A673 (cell line): ENCODE data around the gene EXOC3. TPM values are rescaled to one million over a fixed set of nuclear protein-coding genes. Genes with fewer than 3 reads are reported as not detected.

Experiments used
- BruUV-seq: library from RNA; stranded (reverse); fragments of 400-500 nt; replicated peaks from 2 replicates; lab custom pipeline; 2021; lab: Mats Ljungman, UMichigan
- CTCF ChIA-PET: fragments of 300-600 bp; sonication (Branson Sonifier 250); formaldehyde crosslinking; loops from one replicate; lab custom pipeline; 2022; ENCODE audit warnings: antibody characterized with exemption; lab: Charles Lee
- POLR2A ChIA-PET: fragments of 300-600 bp; sonication (Branson Sonifier 250); formaldehyde crosslinking; loops from one replicate; lab custom pipeline; 2022; ENCODE audit warnings: antibody characterized with exemption; ENCODE audit not compliant: low non-redundant PET; lab: Charles Lee
- DNase-seq: peaks from one replicate; pipeline ENCODE4 v3.0.0-alpha.2; 2015; ENCODE audit warnings: low spot score
- H3K27ac ChIP-seq: fragments of 200-600 bp; sonication (generic); 2 replicates; pipeline ENCODE4 v1.5.1; 2016; ENCODE audit warnings: mixed run types, low read depth, mild to moderate bottlenecking, mixed read lengths, antibody characterized with exemption, low read length; ENCODE audit not compliant: poor library complexity, severe bottlenecking
- H3K27me3 ChIP-seq: fragments of 200-600 bp; sonication (generic); replicated peaks from 2 replicates; pipeline ENCODE4 v1.6.1; 2017; ENCODE audit warnings: mixed run types, low read depth, mild to moderate bottlenecking, mixed read lengths, antibody characterized with exemption, low read length; ENCODE audit not compliant: insufficient read depth, poor library complexity
- H3K36me3 ChIP-seq: fragments of 200-600 bp; sonication (generic); 2 replicates; pipeline ENCODE4 v1.6.1; 2016; ENCODE audit warnings: mixed run types, mild to moderate bottlenecking, mixed read lengths, antibody characterized with exemption, low read length; ENCODE audit not compliant: insufficient read depth, poor library complexity, severe bottlenecking
- H3K4me1 ChIP-seq: fragments of 200-600 bp; sonication (generic); 2 replicates; pipeline ENCODE4 v1.6.1; 2017; ENCODE audit warnings: mixed run types, mild to moderate bottlenecking, mixed read lengths, antibody characterized with exemption, low read length; ENCODE audit not compliant: insufficient read depth, poor library complexity, severe bottlenecking
- H3K4me3 ChIP-seq: fragments of 200-600 bp; sonication (generic); 2 replicates; pipeline ENCODE4 v1.5.1; 2016; ENCODE audit warnings: low read depth, mixed run types, mild to moderate bottlenecking, mixed read lengths, low read length; ENCODE audit not compliant: poor library complexity, severe bottlenecking
- H3K9me3 ChIP-seq: fragments of 200-600 bp; sonication (generic); 2 replicates; pipeline ENCODE4 v1.6.1; 2016; ENCODE audit warnings: mixed run types, low read depth, mild to moderate bottlenecking, mixed read lengths, antibody characterized with exemption, low read length; ENCODE audit not compliant: poor library complexity, severe bottlenecking
- EZH2 ChIP-seq: fragments of 200-600 bp; sonication (generic); IDR thresholded peaks from 2 replicates; pipeline ENCODE4 v1.6.1; 2017; ENCODE audit warnings: borderline replicate concordance, low read depth, mild to moderate bottlenecking, mixed read lengths, antibody characterized with exemption, low read length; ENCODE audit not compliant: poor library complexity, severe bottlenecking
- intact Hi-C: fragments of 100-400 bp; cut with micrococcal nuclease; formaldehyde crosslinking; loops from one replicate; pipeline ENCODE4 v1.10.0; 2022; ENCODE audit not compliant: unreplicated experiment
- total RNA-seq: library from RNA; stranded (reverse); gene quantifications from 2 replicates; pipeline ENCODE4 v1.2.3, GENCODE V29; 2021
- TF ChIP-seq, protein P1 (sequence below): fragments of 300-800, 200-600 bp; sonication (generic); conservative IDR thresholded peaks from 2 replicates; pipeline ENCODE4 v1.5.1; 2017; ENCODE audit warnings: low read depth, mild to moderate bottlenecking, antibody characterized with exemption, low read length, moderate library complexity, mixed read lengths

The EXOC3 gene
- total RNA-seq, 1 experiment from 2014 or later = 46.7 TPM

DNA sequence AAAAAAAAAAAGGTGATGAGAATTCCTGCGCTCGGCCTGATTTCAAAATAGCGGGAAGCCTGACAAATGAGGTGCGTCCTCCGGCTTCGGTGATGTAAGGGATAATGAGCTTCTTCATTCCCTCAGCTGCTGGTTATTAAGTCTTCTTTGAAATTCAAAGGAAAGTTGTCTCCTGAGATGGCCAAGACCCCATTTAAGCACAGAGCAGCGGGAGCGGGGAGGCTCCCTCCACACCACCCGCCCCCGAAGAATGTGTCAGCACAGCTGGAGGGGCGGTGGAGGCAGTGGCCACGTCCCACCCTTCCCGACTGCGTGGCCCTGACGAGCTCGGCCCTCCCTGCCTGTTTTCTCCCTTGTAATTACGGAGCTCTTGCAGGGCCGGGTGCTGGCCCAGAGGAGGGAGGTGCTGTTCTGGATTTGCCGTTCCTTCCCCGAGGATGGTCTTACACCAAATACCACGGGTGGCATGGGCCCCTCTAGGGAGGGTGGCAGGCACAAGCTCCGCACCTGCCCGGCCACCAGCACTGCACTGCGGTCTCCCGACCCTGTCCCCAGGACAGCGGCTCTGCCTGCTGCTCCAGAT is 50.2 kb downstream of the EXOC3 start:
- intact Hi-C loops = no loop called here
- ChIA-PET POLR2A (no interaction called here), CTCF (no interaction called here)
- peak; percentile 47 for DNase-seq
- no peak for TF ChIP-seq EZH2
- TF ChIP-seq, protein P1, sequence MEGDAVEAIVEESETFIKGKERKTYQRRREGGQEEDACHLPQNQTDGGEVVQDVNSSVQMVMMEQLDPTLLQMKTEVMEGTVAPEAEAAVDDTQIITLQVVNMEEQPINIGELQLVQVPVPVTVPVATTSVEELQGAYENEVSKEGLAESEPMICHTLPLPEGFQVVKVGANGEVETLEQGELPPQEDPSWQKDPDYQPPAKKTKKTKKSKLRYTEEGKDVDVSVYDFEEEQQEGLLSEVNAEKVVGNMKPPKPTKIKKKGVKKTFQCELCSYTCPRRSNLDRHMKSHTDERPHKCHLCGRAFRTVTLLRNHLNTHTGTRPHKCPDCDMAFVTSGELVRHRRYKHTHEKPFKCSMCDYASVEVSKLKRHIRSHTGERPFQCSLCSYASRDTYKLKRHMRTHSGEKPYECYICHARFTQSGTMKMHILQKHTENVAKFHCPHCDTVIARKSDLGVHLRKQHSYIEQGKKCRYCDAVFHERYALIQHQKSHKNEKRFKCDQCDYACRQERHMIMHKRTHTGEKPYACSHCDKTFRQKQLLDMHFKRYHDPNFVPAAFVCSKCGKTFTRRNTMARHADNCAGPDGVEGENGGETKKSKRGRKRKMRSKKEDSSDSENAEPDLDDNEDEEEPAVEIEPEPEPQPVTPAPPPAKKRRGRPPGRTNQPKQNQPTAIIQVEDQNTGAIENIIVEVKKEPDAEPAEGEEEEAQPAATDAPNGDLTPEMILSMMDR = no peak
- H3K27ac ChIP-seq = no peak overlapping the region
- no TSS peak for BruUV-seq
- no peaks in the 10 kb centered on the region for H3K9me3 ChIP-seq
- H3K36me3 ChIP-seq = no peaks in the 10 kb centered on the region
- peaks cover 38% of the 10 kb centered on the region for H3K27me3 ChIP-seq
- H3K4me1 ChIP-seq = no peaks in the 10 kb centered on the region
- H3K4me3 ChIP-seq = no peak overlapping the region

DNA sequence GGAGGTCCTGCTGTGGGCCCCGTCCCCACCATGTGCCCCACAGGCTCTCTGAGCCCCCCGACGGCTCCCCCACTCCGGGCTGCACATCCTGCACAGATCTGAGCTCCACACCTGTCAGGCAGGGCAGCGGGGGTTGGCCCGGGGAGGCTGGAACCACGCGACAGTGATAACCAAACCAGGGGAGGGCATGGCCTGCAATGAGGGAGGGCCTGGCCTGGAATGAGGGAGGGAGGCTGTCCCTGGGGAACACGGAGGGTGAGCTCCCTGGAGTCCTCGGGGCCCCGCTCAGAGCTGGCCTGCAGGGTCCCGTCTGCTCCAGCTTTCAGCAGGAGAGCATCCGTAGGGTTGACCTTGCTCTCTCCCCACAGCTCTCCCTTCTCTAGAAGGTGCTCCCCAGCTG is 50.8 kb downstream of the EXOC3 start:
- TF ChIP-seq, protein P1 = no peak
- no peak for TF ChIP-seq EZH2
- BruUV-seq = no TSS peak
- Histone ChIP-seq H3K36me3 (no peaks in the 10 kb centered on the region), H3K4me3 (no peak overlapping the region), H3K27me3 (peaks cover 38% of the 10 kb centered on the region), H3K4me1 (no peaks in the 10 kb centered on the region), H3K27ac (no peak overlapping the region), H3K9me3 (no peaks in the 10 kb centered on the region)
- ChIA-PET CTCF (no interaction called here), POLR2A (no interaction called here)
- intact Hi-C loops = no loop called here
- DNase-seq = no peak

DNA sequence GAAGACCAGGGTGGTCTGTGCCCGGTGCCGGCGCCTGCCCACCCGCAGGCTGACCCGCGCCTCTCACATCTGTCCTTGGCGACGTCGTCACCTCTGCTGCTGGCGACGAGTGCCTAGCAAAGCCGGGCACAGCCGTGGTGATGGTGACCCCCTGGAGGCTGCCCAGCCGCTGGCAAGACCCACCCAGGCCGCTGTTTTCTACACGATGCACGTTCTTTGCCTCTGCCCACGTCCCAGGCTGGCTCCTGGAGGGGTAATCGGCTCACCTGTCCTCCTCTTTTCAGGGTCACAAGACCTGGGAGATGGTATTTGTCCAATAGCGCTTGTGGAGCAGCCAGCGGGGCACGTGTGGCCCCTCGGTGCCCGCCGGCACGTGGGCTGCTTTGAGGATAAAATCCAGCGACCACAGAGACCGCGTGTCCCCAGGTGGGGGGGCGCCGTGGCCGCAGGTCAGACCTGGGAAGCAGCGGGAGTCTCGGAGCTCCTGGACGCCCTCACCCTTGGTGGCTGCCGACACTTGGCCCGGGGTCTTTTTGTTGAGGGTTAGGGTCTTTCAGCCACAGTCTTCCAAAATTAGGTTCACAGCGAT is 51.8 kb downstream of the EXOC3 start:
- CTCF ChIA-PET = no interaction called here
- Histone ChIP-seq H3K4me1 (no peaks in the 10 kb centered on the region), H3K27me3 (peaks cover 38% of the 10 kb centered on the region), H3K36me3 (no peaks in the 10 kb centered on the region), H3K27ac (no peak overlapping the region), H3K9me3 (no peaks in the 10 kb centered on the region), H3K4me3 (no peak overlapping the region)
- DNase-seq = no peak
- intact Hi-C loops = no loop called here
- POLR2A ChIA-PET = no interaction called here
- TF ChIP-seq, protein P1 = no peak
- TF ChIP-seq EZH2 = no peak
- no TSS peak for BruUV-seq
